Right atrium auricular region (tissue), 2 donors: Measurements from ENCODE around the gene SPART. TPM values are rescaled to one million over a fixed set of nuclear protein-coding genes. Genes with fewer than 3 reads are reported as not detected.

Source experiments
- DNase-seq: peaks from one replicate; pipeline ENCODE4 v3.0.0-alpha.2; 2019; ENCODE audit warnings: low spot score
- H3K27ac ChIP-seq, 2 donors: fragments of 200-600 bp; sonication (generic); 1 replicate in 1 of 2; 2 replicates in 1 of 2; pipeline ENCODE4 v1.5.1; 2016 to 2019
- H3K27me3 ChIP-seq, 2 donors: fragments of 200-600 bp; sonication (generic); one replicate each; pipeline versions ENCODE4 v1.5.1 to v1.6.0; 2017 to 2019
- H3K36me3 ChIP-seq: fragments of 200-600 bp; sonication (generic); one replicate; pipeline ENCODE4 v1.5.1; 2016
- H3K4me1 ChIP-seq, 2 donors: fragments of 200-600 bp; sonication (generic); one replicate each; pipeline versions ENCODE4 v1.5.1 to v1.6.0; 2017 to 2019
- H3K4me3 ChIP-seq, 2 donors: fragments of 200-600 bp; sonication (generic); 1 replicate in 1 of 2; 2 replicates in 1 of 2; pipeline ENCODE4 v1.5.1; 2017 to 2019; ENCODE audit warnings: mild to moderate bottlenecking in 1 of 2, moderate library complexity in 1 of 2
- H3K9me3 ChIP-seq, 2 donors: fragments of 200-600 bp; sonication (generic); one replicate each; pipeline ENCODE4 v1.5.1; 2019
- CTCF ChIP-seq, 2 donors: fragments of 200-600 bp; sonication (generic); IDR thresholded peaks; one replicate each; pipeline ENCODE4 v1.5.1; 2019; ENCODE audit warnings: antibody characterized with exemption in 2 of 2
- total RNA-seq, 2 donors: library from RNA; depleted of rRNA; stranded (reverse); fragments of >200 nt; gene quantifications; one replicate each; pipeline ENCODE4 v1.1.0, GENCODE V29; 2016

Gene SPART
- 10 to 100 TPM; 34.1 to 36.3 TPM for total RNA-seq

GRCh38 chr13:36346222-36347083, at the start of gene SPART:
TSS of gene SPART (minus strand) at chr13:36346394. CDS start at chr13:36335830, 10,564 bp downstream.
- no peaks in the 10 kb centered on the region for H3K9me3 ChIP-seq
- no peaks in the 10 kb centered on the region for H3K27me3 ChIP-seq
- H3K4me1 ChIP-seq = peaks cover 0 to 22% of the 10 kb centered on the region in 2 donors
- peak; percentile 95 for DNase-seq
- peak; percentile 92 to 98 for TF ChIP-seq CTCF (IDR thresholded peaks at IDR 0.05)
- peak within 1 kb of the TSS; percentile 78 to 93 for H3K4me3 ChIP-seq
- H3K27ac ChIP-seq = peak within 1 kb of the TSS; percentile 98 to 100
- H3K36me3 ChIP-seq = no peaks in the 10 kb centered on the region

DNA sequence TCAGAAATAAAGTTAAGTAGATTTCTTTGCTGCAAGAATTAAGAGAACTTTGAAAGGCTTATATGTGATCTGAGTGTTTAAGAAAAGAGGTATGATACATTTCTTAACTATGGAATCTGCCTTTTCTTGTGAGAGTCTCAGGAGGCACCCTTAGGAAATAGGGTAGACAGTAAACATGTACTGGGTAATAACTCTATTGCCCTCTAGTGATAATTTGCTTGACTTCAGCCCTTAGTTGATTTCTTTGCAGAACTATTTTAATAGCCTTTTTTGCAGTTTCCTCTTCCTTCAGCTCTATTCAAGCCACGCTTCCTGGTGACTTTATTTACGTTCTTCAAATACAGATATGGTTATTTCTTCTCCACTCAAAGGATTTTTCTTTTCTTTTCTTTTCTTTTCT, 49.1 kb upstream of the SPART start:
- Histone ChIP-seq H3K36me3 (no peaks in the 10 kb centered on the region), H3K27me3 (no peaks in the 10 kb centered on the region), H3K4me3 (no peak overlapping the region), H3K9me3 (no peaks in the 10 kb centered on the region), H3K27ac (no peak overlapping the region), H3K4me1 (no peaks in the 10 kb centered on the region)
- peak in 1 of 2 donors; percentile 56 for TF ChIP-seq CTCF (IDR thresholded peaks at IDR 0.05)
- no peak for DNase-seq

- DNase-seq = no peak
- Histone ChIP-seq H3K4me3 (no peak overlapping the region), H3K9me3 (no peaks in the 10 kb centered on the region), H3K27ac (no peak overlapping the region), H3K27me3 (no peaks in the 10 kb centered on the region), H3K4me1 (no peaks in the 10 kb centered on the region), H3K36me3 (no peaks in the 10 kb centered on the region)
- TF ChIP-seq CTCF (IDR thresholded peaks at IDR 0.05) = no peak
Measured at GRCh38 chr13:36385489-36385888, 39.3 kb upstream of the SPART start.

DNA sequence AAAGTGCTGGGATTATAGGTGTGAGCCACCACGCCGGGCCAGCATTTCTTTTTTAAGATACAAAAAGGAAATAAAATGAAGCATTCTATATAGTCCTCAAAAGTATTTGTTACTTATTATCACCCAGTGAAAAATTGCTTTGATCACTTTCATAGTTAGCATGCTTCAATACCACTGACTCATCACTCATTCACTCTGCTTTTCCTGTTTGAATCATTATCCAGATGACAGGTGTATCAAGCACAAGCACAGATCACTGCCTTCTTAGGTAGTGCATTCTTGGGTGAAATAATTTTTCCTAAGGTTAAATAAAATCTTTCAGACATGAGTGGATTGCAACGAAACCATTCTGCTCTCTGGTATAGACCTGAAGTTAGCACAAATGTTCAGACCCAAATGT, 35.8 kb upstream of the SPART start:
- H3K27me3 ChIP-seq = no peaks in the 10 kb centered on the region

DNA sequence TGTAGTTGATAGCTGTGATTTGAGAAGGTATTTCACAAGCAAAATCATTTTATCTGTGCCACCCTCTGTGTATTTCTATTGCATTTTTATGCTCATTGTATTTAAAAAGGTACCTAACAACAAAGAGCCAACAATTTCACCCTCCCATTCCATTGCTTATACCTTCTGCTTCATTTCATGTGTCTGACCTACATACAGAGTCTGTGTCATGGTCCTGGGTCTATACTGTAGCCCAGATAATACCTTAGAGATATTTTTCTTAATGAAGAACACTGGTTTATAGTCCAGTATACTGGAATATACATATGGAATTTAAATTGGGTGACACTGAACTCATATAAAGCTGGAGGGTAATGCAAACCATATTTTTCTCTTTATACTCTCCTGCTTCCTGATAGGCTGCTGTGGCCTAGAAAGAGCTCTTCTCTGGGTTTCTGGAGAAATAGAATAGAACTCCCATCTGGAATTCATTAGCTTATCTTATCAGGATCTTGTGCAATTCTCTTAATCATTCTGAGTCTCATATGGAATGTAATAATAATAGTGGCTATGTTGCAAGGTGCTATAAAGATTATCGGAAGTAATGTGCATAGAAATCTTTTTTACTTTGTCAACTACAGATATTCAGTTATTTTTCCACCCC, 31.8 kb upstream of the SPART start:
- H3K4me3 ChIP-seq = no peak overlapping the region

More for the DNA sequence above, 35.8 kb upstream of the SPART start:
- TF ChIP-seq CTCF (IDR thresholded peaks at IDR 0.05) = no peak
- H3K36me3 ChIP-seq = no peaks in the 10 kb centered on the region
- H3K9me3 ChIP-seq = no peaks in the 10 kb centered on the region
- H3K4me1 ChIP-seq = no peaks in the 10 kb centered on the region
- no peak overlapping the region for H3K27ac ChIP-seq
- H3K4me3 ChIP-seq = no peak overlapping the region
- DNase-seq = no peak

More for the DNA sequence above, 31.8 kb upstream of the SPART start:
- Histone ChIP-seq H3K36me3 (no peaks in the 10 kb centered on the region), H3K4me1 (no peaks in the 10 kb centered on the region), H3K27me3 (no peaks in the 10 kb centered on the region), H3K27ac (no peak overlapping the region), H3K9me3 (no peaks in the 10 kb centered on the region)
- no peak for TF ChIP-seq CTCF (IDR thresholded peaks at IDR 0.05)
- DNase-seq = no peak
